GM12891 (cell line): ENCODE results near the gene PPCS.

ENCODE experiments used
- DNase-seq: peaks from one replicate; pipeline ENCODE4 v3.0.0; 2011; ENCODE audit warnings: low spot score; ENCODE audit not compliant: insufficient read length
- FAIRE-seq: peaks from 2 replicates; lab custom pipeline; 2011; peaks lifted over from hg19 to GRCh38; lab: Jason Lieb, UNC
- PAX5 ChIP-seq: IDR thresholded peaks from 2 replicates; pipeline ENCODE4 v1.6.1; 2011; ENCODE audit warnings: low read length, moderate library complexity, mild to moderate bottlenecking; ENCODE audit not compliant: insufficient read depth, severe bottlenecking
- POLR2A ChIP-seq: IDR thresholded peaks from 2 replicates; pipeline ENCODE4 v1.6.1; 2011; ENCODE audit warnings: low read depth, low read length, control low read depth
- POLR2AphosphoS5 ChIP-seq: IDR thresholded peaks from 2 replicates; pipeline ENCODE4 v1.6.1; 2011; ENCODE audit warnings: low read depth, low read length, control low read depth
- POU2F2 ChIP-seq: IDR thresholded peaks from 2 replicates; pipeline ENCODE4 v1.6.1; 2011; ENCODE audit warnings: low read depth, mild to moderate bottlenecking, control low read depth, low read length, moderate library complexity
- SPI1 ChIP-seq: IDR thresholded peaks from 2 replicates; pipeline ENCODE4 v1.6.1; 2011; ENCODE audit warnings: low read depth, low read length, control low read depth
- TAF1 ChIP-seq: IDR thresholded peaks from 2 replicates; pipeline ENCODE4 v1.6.1; 2011; ENCODE audit warnings: low read depth, low read length, control low read depth

The PPCS gene

GRCh38 chr1:42423681-42424080 lies 32.7 kb upstream of the PPCS start:
- FAIRE-seq (no peak), DNase-seq (no peak)
- TF ChIP-seq POLR2AphosphoS5 (no peak), POU2F2 (no peak), PAX5 (no peak), TAF1 (no peak), POLR2A (no peak), SPI1 (no peak)

- DNase-seq (no peak), FAIRE-seq (no peak)
- TF ChIP-seq POLR2AphosphoS5 (no peak), PAX5 (no peak), TAF1 (no peak), SPI1 (no peak), POU2F2 (no peak), POLR2A (no peak)
Observed at GRCh38 chr1:42424201-42424600, 32.1 kb upstream of the PPCS start.

- no peak for DNase-seq
- TF ChIP-seq POU2F2 = no peak
- no peak for TF ChIP-seq POLR2AphosphoS5
- no peak for TF ChIP-seq TAF1
- no peak for TF ChIP-seq POLR2A
- FAIRE-seq = no peak
Observed at GRCh38 chr1:42427240-42427639, 29.1 kb upstream of the PPCS start.

- FAIRE-seq = no peak
- TF ChIP-seq PAX5 (no peak), TAF1 (no peak), SPI1 (no peak), POLR2A (no peak), POU2F2 (no peak), POLR2AphosphoS5 (no peak)
- DNase-seq = no peak
Observed at GRCh38 chr1:42429603-42430002, 26.7 kb upstream of the PPCS start.

- no peak for DNase-seq
- TF ChIP-seq SPI1 (no peak), TAF1 (no peak), POU2F2 (no peak), POLR2AphosphoS5 (no peak), POLR2A (no peak)
- no peak for FAIRE-seq
Observed at GRCh38 chr1:42430286-42431135, 25.8 kb upstream of the PPCS start.

- no peak for TF ChIP-seq SPI1
- no peak for TF ChIP-seq PAX5
- TF ChIP-seq POLR2A = no peak
- TF ChIP-seq POU2F2 = no peak
- DNase-seq = no peak
- FAIRE-seq = no peak
Observed at GRCh38 chr1:42431514-42431913, 24.8 kb upstream of the PPCS start.

- TF ChIP-seq POLR2AphosphoS5 (no peak), SPI1 (no peak), POLR2A (no peak), PAX5 (no peak), TAF1 (no peak), POU2F2 (no peak)
- no peak for DNase-seq
- no peak for FAIRE-seq
Observed at GRCh38 chr1:42432714-42433113, 23.6 kb upstream of the PPCS start.

- DNase-seq (no peak), FAIRE-seq (no peak)
- TF ChIP-seq PAX5 (no peak), POLR2A (no peak), POU2F2 (no peak), TAF1 (no peak), POLR2AphosphoS5 (no peak), SPI1 (no peak)
Observed at GRCh38 chr1:42433369-42433768, 23.0 kb upstream of the PPCS start.

- TF ChIP-seq SPI1 (no peak), POU2F2 (no peak), POLR2A (no peak), POLR2AphosphoS5 (no peak), TAF1 (no peak), PAX5 (no peak)
- FAIRE-seq = no peak
- DNase-seq = no peak
Observed at GRCh38 chr1:42434340-42434739, 22.0 kb upstream of the PPCS start.

GRCh38 chr1:42439940-42440339 lies 16.4 kb upstream of the PPCS start:
- DNase-seq = no peak
- no peak for FAIRE-seq
- TF ChIP-seq SPI1 (no peak), POLR2AphosphoS5 (no peak), POU2F2 (no peak), POLR2A (no peak), PAX5 (no peak), TAF1 (no peak)
